Smooth muscle cell (in vitro differentiated cells): Measurements from ENCODE around the gene SPAG9. TPM values are rescaled to one million over a fixed set of nuclear protein-coding genes. Genes with fewer than 3 reads are reported as not detected.

Experiments
- DNase-seq: peaks from one replicate; lab custom pipeline; 2025; ENCODE audit not compliant: unreplicated experiment; lab: John Stamatoyannopoulos, UW
- H2AFZ ChIP-seq: fragments of 200-600 bp; sonication (generic); 2 replicates; pipeline ENCODE4 v1.6.0; 2016; ENCODE audit warnings: antibody characterized with exemption, low read depth, mild to moderate bottlenecking
- H3F3A ChIP-seq: fragments of 200-600 bp; sonication (generic); 2 replicates; pipeline ENCODE4 v1.6.0; 2017; ENCODE audit warnings: antibody characterized with exemption, low read depth
- H3K27ac ChIP-seq: fragments of 200-600 bp; sonication (generic); 2 replicates; pipeline ENCODE4 v1.5.1; 2016; ENCODE audit warnings: low read depth, mild to moderate bottlenecking
- H3K27me3 ChIP-seq: fragments of 200-600 bp; sonication (generic); 2 replicates; pipeline ENCODE4 v1.6.1; 2016; ENCODE audit warnings: low read depth, mild to moderate bottlenecking
- H3K36me3 ChIP-seq: fragments of 200-600 bp; sonication (generic); 2 replicates; pipeline ENCODE4 v1.5.1; 2016; ENCODE audit warnings: low read depth
- H3K4me1 ChIP-seq: fragments of 200-600 bp; sonication (generic); 2 replicates; pipeline ENCODE4 v1.5.1; 2016; ENCODE audit warnings: low read depth
- H3K4me2 ChIP-seq: fragments of 200-600 bp; sonication (generic); 2 replicates; pipeline ENCODE4 v1.6.0; 2016; ENCODE audit warnings: mild to moderate bottlenecking
- H3K4me3 ChIP-seq: fragments of 200-600 bp; sonication (generic); 2 replicates; pipeline ENCODE4 v1.5.1; 2016; ENCODE audit warnings: mild to moderate bottlenecking
- H3K79me2 ChIP-seq: fragments of 200-600 bp; sonication (generic); 2 replicates; pipeline ENCODE4 v1.6.0; 2016; ENCODE audit warnings: low read depth, mild to moderate bottlenecking
- H3K9ac ChIP-seq: fragments of 200-600 bp; sonication (generic); 2 replicates; pipeline ENCODE4 v1.6.0; 2016; ENCODE audit warnings: low read depth
- H3K9me3 ChIP-seq: fragments of 200-600 bp; sonication (generic); replicated peaks from 2 replicates; pipeline ENCODE4 v1.5.1; 2016; ENCODE audit warnings: low read depth
- H4K20me1 ChIP-seq: fragments of 200-600 bp; sonication (generic); 2 replicates; pipeline ENCODE4 v1.6.0; 2016; ENCODE audit warnings: low read depth
- WGBS: methylation state at CpG from one replicate; pipeline ENCODE4 v1.1.7; 2016; ENCODE audit warnings: low lambda C conversion rate; 5-methylcytosine and 5-hydroxymethylcytosine counted together
- polyA plus RNA-seq: library from polyadenylated mRNA; unstranded; fragments of >200 nt; fragmentation: Nextera tagmentation; extraction: Ambion mirVana; gene quantifications from 2 replicates; pipeline ENCODE4 v1.2.1, GENCODE V29; 2016
- total RNA-seq: library from RNA; depleted of rRNA; stranded (reverse); fragments of >200 nt; gene quantifications from 2 replicates; pipeline ENCODE4 v1.2.3, GENCODE V29; 2014
- TF ChIP-seq, protein P1 (sequence below): fragments of 200-600 bp; sonication (generic); IDR thresholded peaks from 2 replicates; pipeline ENCODE4 v1.5.1; 2017; ENCODE audit warnings: borderline replicate concordance, mild to moderate bottlenecking, antibody characterized with exemption; ENCODE audit not compliant: insufficient read depth, poor library complexity, severe bottlenecking

Gene SPAG9
- total and polyA plus RNA-seq, 2 experiments from 2014 or later: 29.1 to 64.8 TPM

DNA sequence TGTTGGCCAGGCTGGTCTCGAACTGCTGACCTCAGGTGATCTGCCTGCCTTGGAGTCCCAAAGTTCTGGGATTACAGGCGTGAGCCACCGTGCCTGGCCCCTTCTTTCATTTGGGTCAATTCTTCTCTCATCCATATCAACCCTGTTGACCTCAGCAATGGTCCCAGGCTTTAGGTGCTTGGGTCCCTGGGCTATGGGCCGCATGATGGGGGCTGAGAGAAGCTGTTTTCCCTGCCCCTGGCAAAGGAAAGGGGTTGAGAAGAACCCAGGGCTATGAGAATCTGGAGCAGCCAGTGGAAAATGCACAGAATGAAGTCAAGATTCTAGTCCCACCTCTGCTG is 164.3 kb downstream of the SPAG9 start:
- TF ChIP-seq, protein P1, sequence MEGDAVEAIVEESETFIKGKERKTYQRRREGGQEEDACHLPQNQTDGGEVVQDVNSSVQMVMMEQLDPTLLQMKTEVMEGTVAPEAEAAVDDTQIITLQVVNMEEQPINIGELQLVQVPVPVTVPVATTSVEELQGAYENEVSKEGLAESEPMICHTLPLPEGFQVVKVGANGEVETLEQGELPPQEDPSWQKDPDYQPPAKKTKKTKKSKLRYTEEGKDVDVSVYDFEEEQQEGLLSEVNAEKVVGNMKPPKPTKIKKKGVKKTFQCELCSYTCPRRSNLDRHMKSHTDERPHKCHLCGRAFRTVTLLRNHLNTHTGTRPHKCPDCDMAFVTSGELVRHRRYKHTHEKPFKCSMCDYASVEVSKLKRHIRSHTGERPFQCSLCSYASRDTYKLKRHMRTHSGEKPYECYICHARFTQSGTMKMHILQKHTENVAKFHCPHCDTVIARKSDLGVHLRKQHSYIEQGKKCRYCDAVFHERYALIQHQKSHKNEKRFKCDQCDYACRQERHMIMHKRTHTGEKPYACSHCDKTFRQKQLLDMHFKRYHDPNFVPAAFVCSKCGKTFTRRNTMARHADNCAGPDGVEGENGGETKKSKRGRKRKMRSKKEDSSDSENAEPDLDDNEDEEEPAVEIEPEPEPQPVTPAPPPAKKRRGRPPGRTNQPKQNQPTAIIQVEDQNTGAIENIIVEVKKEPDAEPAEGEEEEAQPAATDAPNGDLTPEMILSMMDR: no peak
- WGBS: 87% methylated on average over 4 of the region's 4 CpGs

DNA sequence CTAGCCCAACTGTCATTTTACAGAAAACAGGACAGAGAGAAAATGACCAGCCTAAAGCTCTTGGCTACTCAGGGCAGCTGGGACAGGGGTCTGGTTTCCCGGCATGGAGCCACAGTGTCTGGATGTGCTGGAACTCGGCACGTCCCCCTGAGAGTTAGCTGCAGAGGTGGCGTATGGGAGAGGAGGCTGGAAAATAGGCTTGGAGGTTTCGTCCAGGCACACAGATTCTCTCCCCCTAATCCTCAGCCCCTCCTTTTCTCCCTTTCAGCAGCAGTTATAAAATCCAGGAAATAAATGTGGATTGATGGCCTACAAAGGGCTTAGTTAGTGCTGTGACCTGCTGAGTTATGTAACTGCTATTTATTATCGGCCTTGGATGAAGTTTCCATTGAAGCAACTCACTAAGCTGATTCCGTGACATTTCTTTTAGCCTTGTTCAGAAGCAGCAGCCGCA is 165.0 kb downstream of the SPAG9 start:
- peak overlapping the region; percentile 34 for H3K4me2 ChIP-seq
- DNase-seq: no peak
- TF ChIP-seq, protein P1: no peak
- no peak overlapping the region for H2AFZ ChIP-seq
- H3F3A ChIP-seq: no peaks in the 10 kb centered on the region
- no peaks in the 10 kb centered on the region for H3K36me3 ChIP-seq
- no peak overlapping the region for H3K4me3 ChIP-seq
- no peaks in the 10 kb centered on the region for H3K27me3 ChIP-seq
- peaks cover 15% of the 10 kb centered on the region for H3K4me1 ChIP-seq
- peak overlapping the region; percentile 91 for H3K27ac ChIP-seq
- H4K20me1 ChIP-seq: no peaks in the 10 kb centered on the region
- WGBS: 31% methylated on average over 8 of the region's 8 CpGs
- peak overlapping the region; percentile 69 for H3K9ac ChIP-seq
- H3K79me2 ChIP-seq: no peaks in the 10 kb centered on the region
- H3K9me3 ChIP-seq: no peaks in the 10 kb centered on the region

More for the DNA sequence above, 164.3 kb downstream of the SPAG9 start:
- Histone ChIP-seq H2AFZ (no peak overlapping the region), H3F3A (no peaks in the 10 kb centered on the region), H3K9ac (no peak overlapping the region), H4K20me1 (no peaks in the 10 kb centered on the region), H3K4me2 (no peak overlapping the region), H3K36me3 (no peaks in the 10 kb centered on the region), H3K4me1 (peaks cover 15% of the 10 kb centered on the region), H3K79me2 (no peaks in the 10 kb centered on the region), H3K4me3 (no peak overlapping the region), H3K27ac (peak overlapping the region; percentile 91), H3K27me3 (no peaks in the 10 kb centered on the region), H3K9me3 (no peaks in the 10 kb centered on the region)
- DNase-seq: no peak

DNA sequence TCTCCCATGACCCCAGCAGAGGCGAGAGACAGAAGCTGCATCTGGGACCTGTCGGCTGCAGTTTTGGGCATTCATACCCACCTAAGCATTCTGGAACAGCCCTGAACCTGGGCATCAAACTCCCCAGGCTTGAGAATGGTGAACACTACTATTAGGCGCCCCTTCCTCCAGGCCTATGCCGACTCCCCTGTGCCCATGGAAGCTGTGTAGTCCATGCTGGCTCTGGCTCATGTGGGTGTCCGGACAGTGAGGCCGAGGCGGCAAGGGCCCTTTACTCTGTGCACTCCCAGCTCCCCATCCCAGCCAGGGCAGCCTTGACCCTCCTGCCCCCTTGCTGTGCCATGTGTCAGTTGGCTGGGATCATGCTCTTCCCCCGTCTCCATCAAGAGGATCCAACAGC is 165.5 kb downstream of the SPAG9 start:
- no peaks in the 10 kb centered on the region for H3K27me3 ChIP-seq
- WGBS: 99% methylated on average over 8 of the region's 8 CpGs
- H3K27ac ChIP-seq: peak overlapping the region; percentile 91
- H3K4me2 ChIP-seq: peak overlapping the region; percentile 65
- H3K4me3 ChIP-seq: no peak overlapping the region
- no peaks in the 10 kb centered on the region for H3K36me3 ChIP-seq
- TF ChIP-seq, protein P1: no peak
- peak overlapping the region; percentile 69 for H3K9ac ChIP-seq
- H3K79me2 ChIP-seq: no peaks in the 10 kb centered on the region
- H3F3A ChIP-seq: no peaks in the 10 kb centered on the region
- H2AFZ ChIP-seq: no peak overlapping the region
- peaks cover 18% of the 10 kb centered on the region for H3K4me1 ChIP-seq
- H3K9me3 ChIP-seq: no peaks in the 10 kb centered on the region
- no peak for DNase-seq
- H4K20me1 ChIP-seq: no peaks in the 10 kb centered on the region

DNA sequence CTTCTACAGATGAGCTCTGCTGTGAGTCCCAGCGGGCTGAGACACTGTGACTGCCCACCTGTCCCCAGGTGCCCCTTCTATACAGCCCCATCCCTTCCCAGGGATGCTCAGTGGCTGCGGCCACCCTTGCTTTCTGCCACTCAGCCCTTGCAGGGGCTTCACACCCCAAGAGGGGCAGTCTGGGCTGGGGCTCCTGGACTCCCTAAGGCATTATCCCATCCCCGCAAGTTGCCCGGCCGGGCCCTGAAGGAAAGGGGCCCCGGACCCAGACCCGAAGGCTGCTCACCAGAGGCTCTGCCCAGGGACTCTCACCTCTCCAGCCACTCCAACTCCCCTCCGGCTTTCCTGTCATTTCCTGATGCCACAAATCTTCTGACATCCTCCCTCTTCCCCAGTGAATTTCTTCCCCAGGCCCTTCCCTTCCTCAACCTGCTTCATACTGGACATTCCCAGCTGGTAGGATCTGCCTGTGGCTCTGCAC is 166.0 kb downstream of the SPAG9 start:
- DNase-seq: no peak
- 83% methylated on average over 8 of the region's 8 CpGs for WGBS
- no peak overlapping the region for H3K4me3 ChIP-seq
- TF ChIP-seq, protein P1: no peak
- no peaks in the 10 kb centered on the region for H3K9me3 ChIP-seq
- H3K36me3 ChIP-seq: no peaks in the 10 kb centered on the region
- peak overlapping the region; percentile 65 for H3K4me2 ChIP-seq
- no peaks in the 10 kb centered on the region for H4K20me1 ChIP-seq
- no peaks in the 10 kb centered on the region for H3F3A ChIP-seq
- H3K4me1 ChIP-seq: peaks cover 22% of the 10 kb centered on the region
- peak overlapping the region; percentile 69 for H3K9ac ChIP-seq
- no peaks in the 10 kb centered on the region for H3K27me3 ChIP-seq
- peak overlapping the region; percentile 91 for H3K27ac ChIP-seq
- H2AFZ ChIP-seq: no peak overlapping the region
- H3K79me2 ChIP-seq: no peaks in the 10 kb centered on the region
